GM19193 (cell line): ENCODE data around the gene OPTC.

ENCODE experiments used
- POLR2A ChIP-seq: IDR thresholded peaks from 4 replicates; pipeline ENCODE4 v1.6.1; 2011; ENCODE audit not compliant: insufficient read depth, insufficient read length; ENCODE audit errors: extremely low read depth

The OPTC gene

DNA sequence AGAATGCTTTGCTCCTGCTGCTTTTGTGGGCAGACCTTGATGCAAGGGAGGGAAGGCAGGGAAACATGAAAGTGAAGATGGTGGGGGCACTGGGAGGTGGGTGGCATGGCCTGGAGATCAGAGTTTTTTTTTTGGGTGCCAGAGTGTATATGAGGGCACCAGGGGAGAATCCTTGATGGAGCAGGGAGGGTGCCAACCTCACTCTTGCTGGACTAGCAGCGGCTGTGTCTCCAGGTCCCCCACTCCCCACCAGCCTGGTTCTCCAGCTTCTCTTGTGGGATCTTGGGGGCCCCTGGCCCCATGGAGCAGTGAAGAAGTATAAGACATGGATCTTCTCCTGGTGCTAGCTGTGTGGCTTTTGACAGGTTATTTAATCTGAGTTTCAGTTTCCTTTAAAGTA lies 31.8 kb upstream of the OPTC start:
- no peak for TF ChIP-seq POLR2A

DNA sequence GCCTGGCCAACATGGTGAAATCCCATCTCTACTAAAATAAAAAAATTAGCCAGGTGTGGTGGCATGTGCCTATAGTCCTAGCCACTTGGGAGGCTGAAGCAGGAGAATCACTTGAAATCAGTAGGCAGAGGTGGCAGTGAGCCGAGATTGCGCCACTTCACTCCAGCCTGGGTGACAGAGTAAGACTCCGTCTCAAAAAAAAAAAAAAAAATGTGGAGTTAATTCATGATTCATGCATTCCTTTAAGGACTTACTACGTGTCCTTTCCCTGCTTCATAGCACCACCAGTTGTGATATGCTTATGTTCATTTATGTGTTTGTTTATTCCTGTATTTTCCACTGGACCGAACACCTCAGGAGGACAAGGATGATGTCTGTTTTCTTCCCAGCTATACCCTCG lies 31.1 kb upstream of the OPTC start:
- TF ChIP-seq POLR2A, result no peak

DNA sequence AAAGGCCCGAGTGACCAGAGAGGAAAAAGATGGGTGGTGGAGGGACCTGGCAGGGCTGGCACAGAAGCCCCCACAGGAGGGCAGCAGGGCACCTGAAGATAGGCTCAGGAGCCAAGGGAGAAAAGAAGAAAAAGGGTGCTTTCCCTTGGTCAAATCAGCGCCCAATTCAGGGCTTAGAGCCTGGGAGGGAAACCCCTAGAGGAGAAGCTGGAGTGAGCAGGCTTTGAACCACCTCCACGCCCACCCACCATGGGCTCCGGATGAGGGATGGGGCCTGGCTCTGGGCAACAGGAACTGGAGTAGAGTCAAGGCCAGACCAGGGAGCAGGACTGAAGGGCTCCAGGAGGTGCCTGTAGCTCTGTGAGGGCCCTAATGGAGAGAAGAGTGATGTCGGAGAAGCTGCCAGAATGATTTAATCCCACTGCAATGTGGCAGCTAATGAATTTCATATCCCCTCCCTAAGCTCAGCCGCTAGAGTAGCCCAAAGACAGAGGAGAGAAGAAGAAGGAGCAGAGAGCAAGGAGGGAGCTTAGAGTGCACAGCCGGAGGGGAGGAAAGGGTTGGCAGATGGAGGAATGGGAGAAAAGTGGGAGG lies 30.4 kb upstream of the OPTC start:
- no peak for TF ChIP-seq POLR2A

DNA sequence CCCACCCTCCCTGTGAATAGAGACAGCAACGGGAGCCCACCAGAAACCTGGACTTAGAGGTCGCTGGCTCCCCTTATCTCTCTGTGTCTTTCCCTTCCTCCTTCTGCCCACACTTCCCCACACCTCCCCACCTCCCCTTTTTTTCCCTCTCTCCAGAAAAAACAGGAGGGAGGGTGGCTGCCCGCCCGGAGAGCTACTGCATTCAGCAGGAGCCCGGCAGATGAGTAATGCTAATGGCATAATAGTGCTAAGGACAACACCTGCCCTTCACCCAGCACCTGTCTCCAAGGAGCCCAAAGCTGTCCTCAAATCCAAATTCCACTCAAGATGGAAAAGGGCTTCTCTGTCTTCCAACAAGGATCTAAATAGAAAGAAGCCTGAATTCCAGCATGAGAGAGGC lies 29.7 kb upstream of the OPTC start:
- no peak for TF ChIP-seq POLR2A

DNA sequence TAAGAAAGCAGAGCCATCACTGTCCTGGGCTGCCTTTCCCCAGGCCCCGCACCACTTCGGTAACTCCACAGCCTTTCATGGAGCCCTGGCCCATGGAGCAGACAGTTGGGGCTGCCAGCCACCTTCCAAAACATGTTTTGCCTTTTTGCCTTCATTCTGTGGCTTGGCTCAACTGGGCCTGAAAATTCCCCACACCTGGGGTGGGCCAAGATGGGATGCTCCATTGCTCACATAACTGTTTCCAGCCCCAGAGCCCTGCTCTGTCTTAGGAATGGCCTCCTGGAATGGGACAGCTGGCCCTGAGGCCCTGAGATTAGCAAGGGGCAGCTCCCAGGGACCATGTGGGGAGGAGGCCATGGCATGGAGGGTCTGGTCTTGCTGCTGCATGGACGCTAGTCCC lies 29.2 kb upstream of the OPTC start:
- no peak for TF ChIP-seq POLR2A

DNA sequence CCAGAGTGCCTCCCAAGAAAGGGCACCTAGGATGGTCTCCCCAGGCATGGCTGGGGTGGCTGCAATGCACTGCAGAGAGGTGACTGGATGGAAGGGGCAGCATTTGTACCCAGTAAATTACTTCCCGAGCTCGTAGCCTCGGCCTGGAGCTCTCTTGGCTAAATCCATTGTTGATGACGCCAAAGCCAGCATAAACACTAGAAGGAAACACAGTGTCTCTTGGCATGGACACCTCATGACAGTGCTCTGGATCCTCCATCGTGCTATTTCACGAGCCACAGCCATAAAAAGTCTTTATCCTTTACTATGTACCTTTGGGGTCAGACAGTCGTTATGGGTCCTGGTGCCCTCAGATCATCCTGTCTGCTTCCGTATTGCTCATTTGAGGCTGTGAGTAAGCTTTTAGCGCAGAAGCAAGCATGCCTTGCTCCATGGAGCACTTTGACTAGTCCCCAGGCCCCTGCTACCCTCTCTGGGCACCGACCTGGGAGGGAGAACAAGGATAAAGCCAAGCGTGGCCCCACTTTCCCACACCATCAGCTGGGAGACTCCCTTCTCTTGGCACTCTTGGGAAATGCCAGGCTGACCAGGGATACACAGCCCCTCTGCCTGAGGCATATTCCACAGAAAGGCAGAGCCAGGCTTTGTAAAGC lies 28.7 kb upstream of the OPTC start:
- no peak for TF ChIP-seq POLR2A

DNA sequence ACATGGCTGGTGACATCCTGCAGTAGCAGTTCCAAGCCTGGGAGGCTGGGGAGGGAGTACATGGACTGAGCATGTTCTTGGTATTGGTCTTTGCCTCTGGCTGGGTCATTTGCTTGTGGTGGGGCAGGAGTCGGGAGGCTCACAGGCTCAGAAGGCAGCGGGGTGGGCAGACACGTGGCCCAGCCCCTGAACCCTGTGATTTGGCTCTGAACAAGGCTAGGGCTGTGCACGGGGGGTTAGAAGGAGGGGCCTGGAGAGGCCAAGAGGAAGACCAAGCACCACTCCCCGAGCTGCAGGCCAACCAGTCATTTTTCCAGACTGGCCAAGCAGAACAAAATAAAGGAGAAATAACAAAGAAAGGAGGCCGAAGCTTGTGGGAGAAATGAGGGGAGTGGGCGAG lies 28.0 kb upstream of the OPTC start:
- TF ChIP-seq POLR2A, result no peak

DNA sequence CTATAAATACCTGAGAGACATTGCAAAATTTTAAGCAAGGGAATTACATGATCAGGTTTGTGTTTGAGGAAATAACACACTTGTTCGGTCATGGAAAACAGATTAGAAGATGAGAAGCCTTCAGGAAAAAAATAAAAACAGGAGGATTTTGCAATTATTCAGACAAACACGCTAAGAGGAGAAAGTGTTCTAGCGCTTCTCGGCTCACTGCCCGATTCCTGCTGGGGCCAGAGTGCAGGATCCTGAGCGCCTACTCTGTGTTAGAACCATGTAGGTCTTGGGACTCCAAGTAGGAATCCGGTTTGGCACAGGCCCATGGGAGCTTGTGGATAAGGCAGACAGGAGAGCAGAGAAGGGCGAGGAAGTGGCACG lies 26.4 kb upstream of the OPTC start:
- TF ChIP-seq POLR2A, result no peak

DNA sequence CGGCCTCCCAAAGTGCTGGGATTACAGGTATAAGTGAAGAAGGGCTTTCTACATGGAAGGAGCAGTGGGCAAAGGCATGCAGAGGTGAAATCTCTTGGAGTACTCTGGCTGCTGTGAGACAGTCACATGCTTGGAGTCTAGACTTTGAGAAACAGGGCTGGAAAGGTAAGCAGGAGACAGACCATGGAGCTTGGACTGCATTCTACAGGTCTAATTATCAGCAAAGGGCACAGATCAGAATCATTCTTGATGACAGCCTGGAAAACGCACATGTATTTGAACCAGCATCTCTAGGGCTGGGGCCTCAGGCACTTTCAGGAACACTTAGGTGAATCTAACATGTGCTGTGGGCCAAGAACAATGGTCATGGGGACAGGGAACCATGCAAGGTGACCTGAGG lies 25.6 kb upstream of the OPTC start:
- TF ChIP-seq POLR2A, result no peak

DNA sequence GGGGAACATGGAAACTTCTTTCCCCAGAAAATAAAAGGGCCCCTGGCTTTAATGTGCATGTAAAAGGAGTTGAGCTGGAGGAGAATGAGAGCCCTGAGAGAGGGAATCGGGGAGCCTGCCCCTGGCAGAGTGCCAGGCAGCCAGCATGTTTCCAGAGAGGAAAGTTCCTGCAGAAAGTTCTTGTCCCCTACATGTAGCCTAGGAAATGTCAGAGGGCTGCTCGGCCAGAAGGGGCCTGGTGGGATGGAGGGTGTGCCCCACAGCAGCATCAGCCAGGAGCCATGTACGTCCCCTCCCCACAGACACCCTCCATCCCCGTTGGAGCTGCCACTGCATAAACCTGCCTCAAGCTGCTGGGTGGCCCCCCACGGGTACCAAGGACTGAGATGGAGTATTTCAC lies 23.7 kb upstream of the OPTC start:
- no peak for TF ChIP-seq POLR2A

DNA sequence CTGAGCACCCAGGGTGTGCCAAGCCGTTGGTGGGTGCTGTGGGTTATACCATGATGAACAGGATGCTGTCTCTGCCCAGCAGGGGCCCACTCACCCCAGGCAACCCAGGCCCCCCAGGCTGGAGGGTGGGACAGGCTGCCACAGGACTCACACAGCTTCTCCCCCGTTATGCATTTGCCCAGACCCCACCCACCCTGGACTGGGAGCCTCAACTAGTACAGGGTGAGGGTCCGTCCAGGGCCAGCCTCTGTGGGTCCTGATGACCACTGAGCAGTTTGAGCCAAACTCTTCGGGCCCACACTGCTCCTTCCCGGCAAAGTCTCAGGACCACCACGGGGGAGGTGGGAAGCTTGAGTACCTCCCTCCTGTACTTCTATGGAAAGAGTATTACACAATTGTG lies 22.1 kb upstream of the OPTC start:
- TF ChIP-seq POLR2A, result no peak

DNA sequence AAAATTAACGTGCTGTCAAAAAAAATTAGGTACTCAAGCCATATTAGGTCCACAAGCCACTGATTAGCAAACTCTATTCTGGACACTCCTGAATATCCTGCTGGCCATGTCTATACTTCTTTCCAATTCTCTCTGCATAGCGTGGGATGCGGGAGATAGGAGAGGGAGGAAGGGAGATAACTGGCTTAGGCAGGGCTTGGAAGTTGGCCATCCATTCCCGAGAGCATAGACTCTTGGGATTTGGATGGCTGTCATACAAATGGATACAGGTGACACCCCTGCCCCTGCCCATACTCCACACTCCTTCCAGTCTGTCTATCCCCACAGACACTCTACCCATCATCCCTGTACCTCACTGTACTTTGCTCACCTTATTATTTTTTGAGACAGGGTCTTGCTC lies 20.7 kb upstream of the OPTC start:
- TF ChIP-seq POLR2A, result no peak

DNA sequence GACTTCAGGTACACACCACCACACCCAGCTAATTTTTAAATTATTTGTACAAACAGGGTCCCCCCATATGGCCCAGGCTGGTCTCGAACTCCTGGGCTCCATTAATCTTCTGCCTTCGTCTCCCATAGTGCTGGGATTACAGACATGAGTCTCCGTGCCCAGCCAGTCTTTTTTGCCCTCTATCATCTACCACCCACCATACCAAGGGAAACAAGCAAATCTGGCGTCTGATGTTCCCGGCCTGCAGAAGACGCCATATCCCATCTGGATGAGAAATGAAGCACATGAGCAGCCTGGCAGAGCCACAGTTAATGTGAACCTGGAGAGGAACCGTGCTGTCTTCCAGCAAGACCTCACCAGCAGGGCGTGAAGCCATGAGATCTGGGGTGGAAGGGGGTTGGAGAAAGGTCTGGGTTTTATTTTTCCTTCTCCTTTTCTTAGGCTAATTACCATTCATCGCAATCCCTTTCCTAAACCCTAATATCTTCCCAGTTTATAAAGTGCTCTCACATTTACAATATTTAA lies 20.1 kb upstream of the OPTC start:
- TF ChIP-seq POLR2A, result no peak

DNA sequence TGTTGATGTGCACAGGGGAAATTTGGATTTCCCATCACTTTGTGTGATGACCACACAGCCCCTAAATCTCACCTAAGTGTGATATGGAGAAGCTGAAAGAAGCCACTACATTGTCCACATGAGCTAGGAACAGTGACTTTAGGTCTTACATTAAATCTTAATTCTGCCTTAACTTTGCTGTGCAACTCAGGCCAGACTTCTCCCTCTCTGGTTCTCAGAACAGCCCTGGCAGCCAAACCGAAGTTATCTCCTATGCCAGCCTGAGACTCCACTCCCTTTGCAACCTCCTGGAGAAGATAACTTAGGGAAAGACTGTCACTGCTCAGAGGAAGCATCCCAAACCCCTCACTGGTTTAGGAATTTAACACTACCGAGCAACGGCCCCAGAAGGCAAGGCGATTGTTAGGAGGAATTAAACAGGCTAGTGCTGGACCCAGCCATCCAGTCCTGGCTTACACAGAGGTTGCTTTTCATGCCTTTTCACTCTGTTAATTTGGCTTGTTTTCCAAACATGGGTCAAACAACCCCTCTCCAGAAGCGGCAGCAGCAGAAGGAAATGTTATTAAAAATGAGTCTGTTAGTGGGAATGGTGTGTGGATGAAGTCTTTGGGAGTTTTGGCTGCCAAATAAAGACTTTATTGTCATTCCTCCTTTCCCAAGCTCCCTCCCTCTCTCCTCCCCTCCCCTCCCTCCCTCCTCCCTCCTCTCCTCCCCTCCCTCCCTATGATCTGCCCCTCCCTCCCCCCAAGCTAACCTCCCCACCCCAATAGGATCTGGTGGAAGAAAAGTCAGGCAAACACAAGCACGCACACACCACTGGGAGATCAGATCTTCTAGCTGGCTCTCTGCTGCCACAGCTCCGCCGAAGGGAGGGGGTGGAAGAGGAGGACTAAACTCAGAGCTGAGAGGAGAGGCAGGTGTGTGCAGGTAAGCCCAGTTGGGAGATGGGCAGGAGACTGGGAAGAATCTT lies 18.7 kb upstream of the OPTC start, which contains the start of gene PRELP:
TSS of gene PRELP (plus strand) at position 795 of the 970 bp plus-strand sequence. CDS start 7,379 bp downstream, outside the sequence.
- TF ChIP-seq POLR2A, result no peak

DNA sequence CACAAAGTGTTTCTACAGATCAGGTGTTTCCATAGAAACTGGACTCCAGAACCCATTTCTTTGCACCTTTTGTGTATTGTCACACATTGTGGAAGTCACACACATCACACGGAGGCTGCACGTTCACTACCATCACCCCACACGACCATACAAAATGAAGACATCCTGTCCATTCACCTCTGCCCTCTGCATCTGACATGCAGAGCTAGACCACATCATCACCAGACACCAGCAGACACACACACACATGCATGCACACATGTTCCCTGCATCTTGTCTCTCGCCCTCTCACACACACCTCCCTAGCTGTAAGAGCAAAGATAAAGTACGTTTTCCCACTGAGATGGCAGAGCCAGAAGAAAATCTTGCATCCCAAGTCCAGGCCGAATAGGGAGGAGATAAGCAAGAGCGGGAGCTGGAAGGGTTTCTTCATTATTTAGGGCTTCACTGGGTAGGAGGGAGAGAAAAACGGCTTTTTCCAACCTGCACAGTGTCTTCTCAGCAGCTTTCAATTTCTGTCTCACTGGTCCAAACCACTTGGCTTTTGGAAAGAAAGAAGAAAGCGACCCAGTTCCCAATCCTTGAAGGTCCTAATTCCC lies 17.6 kb upstream of the OPTC start:
- no peak for TF ChIP-seq POLR2A

DNA sequence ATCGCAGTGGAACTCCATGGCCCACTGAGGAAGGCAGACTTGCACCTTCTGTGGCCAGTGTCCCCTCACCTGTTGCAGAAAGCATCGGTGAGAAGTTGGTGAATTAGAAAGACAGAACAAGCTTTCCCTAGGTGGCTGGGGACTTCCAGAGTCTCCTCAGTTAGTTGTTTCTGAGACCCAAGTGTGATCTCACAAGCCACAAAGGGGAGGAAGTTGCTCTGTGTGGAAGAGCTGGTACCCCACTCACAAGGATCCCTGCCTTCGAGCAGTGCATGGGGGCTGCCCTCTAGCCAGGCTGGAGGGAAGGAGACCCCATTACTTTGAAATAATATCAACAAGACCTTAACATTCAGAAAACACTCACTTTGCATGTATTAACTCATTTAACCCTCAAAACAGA lies 16.2 kb upstream of the OPTC start:
- no peak for TF ChIP-seq POLR2A

DNA sequence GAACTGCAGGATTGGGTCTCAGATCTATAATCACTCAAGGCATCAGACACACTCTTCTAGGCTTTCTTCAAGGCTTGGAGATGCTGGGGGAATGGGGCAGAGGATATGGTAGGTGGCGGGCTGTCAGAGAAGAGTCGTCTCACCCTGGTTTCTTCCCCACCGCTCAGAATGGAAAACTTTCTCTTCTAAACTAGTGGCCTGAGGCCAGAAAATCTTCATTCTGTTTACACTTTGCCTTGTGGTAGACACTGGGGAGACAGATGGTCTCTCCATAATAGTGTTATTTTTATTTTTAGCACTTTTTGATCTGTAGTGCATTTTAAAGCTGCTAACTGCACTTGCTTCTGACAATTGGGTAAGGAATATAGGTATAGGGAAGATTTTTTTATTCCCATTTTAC lies 15.7 kb upstream of the OPTC start:
- no peak for TF ChIP-seq POLR2A
